HCT116 (cell line): ENCODE data around the gene CARMIL1. TPM values are rescaled to one million over a fixed set of nuclear protein-coding genes. Genes with fewer than 3 reads are reported as not detected.

ENCODE experiments used
- ATAC-seq: fragments of 200-7000 bp; cut with Tn5 transposase; 2 replicates; pipeline ENCODE4 v1.9.1; 2020; ENCODE audit warnings: mild to moderate bottlenecking, moderate library complexity
- BruUV-seq: library from RNA; stranded (reverse); fragments of 400-500 nt; replicated peaks from 2 replicates; lab custom pipeline; 2021; lab: Mats Ljungman, UMichigan
- CTCF ChIA-PET: fragments of 300-600 bp; sonication (Branson Sonifier 250); formaldehyde crosslinking; loops from one replicate; lab custom pipeline; 2021; ENCODE audit warnings: antibody characterized with exemption; lab: Charles Lee
- POLR2A ChIA-PET: fragments of 300-600, 350-600 bp; sonication (Branson Sonifier 250); formaldehyde crosslinking; loops from one replicate; lab custom pipeline; 2021; ENCODE audit warnings: antibody characterized with exemption; lab: Charles Lee
- RAD21 ChIA-PET, 2 experiments: fragments of 300-600 bp; sonication (Branson Sonifier 250); formaldehyde crosslinking; loops; one replicate each; lab custom pipeline; 2023; ENCODE audit warnings: low total read pairs in 2 of 2; ENCODE audit not compliant: uncharacterized antibody in 2 of 2, unreplicated experiment in 2 of 2, low non-redundant PET in 1 of 2; lab: Charles Lee
- DNase-seq: peaks from one replicate; pipeline ENCODE4 v3.0.0-alpha.2; 2010; ENCODE audit warnings: low read depth, low spot score
- H2AFZ ChIP-seq: fragments of 200-600 bp; shearing (Covaris generic), sonication (generic); 2 replicates; pipeline ENCODE4 v1.6.1; 2017; ENCODE audit warnings: low read depth, mixed run types, mixed read lengths, antibody characterized with exemption, low read length; ENCODE audit not compliant: poor library complexity, severe bottlenecking
- H3K27ac ChIP-seq: 2 replicates; pipeline ENCODE4 v1.5.1; 2012; ENCODE audit warnings: low read depth, low read length
- H3K27me3 ChIP-seq: fragments of 200-600 bp; sonication (generic); 2 replicates; pipeline ENCODE4 v1.6.1; 2016; ENCODE audit warnings: mixed run types, low read length, mixed read lengths; ENCODE audit not compliant: insufficient read depth
- H3K36me3 ChIP-seq, 2 experiments: fragments of 200-500 bp in 1 of 2; fragments of 200-600 bp in 1 of 2; sonication (Bioruptor generic) in 1 of 2; sonication (generic) in 1 of 2; 2 replicates each; pipeline versions ENCODE4 v1.5.1 to v1.6.1; 2014 to 2016; ENCODE audit warnings: low read length in 2 of 2, inconsistent platforms in 1 of 2, mixed read lengths in 1 of 2, mixed run types in 1 of 2; ENCODE audit not compliant: insufficient read depth in 2 of 2, control insufficient read depth in 1 of 2
- H3K4me1 ChIP-seq, 2 experiments: fragments of 200-600 bp in 1 of 2; sonication (generic) in 1 of 2; 2 replicates each; pipeline versions ENCODE4 v1.5.1 to v1.6.1; 2012 to 2017; ENCODE audit warnings: low read length in 2 of 2, inconsistent platforms in 1 of 2, mild to moderate bottlenecking in 1 of 2, mixed read lengths in 1 of 2, mixed run types in 1 of 2, moderate library complexity in 1 of 2; ENCODE audit not compliant: insufficient read depth in 2 of 2, control insufficient read depth in 1 of 2
- H3K4me2 ChIP-seq: fragments of 200-600 bp; sonication (generic); 2 replicates; pipeline ENCODE4 v1.6.1; 2017; ENCODE audit warnings: mixed run types, low read length, mixed read lengths
- H3K4me3 ChIP-seq, 2 experiments: fragments of 200-600 bp in 1 of 2; sonication (generic) in 1 of 2; replicated peaks in 1 of 2; 2 replicates each; pipeline ENCODE4 v1.5.1; 2011 to 2016; ENCODE audit warnings: low read length in 2 of 2, control low read depth in 1 of 2, low read depth in 1 of 2, mild to moderate bottlenecking in 1 of 2, mixed read lengths in 1 of 2, mixed run types in 1 of 2
- H3K79me2 ChIP-seq: fragments of 200-600 bp; sonication (generic); 2 replicates; pipeline ENCODE4 v1.6.1; 2017; ENCODE audit warnings: mild to moderate bottlenecking, mixed run types, low read length, moderate library complexity, mixed read lengths; ENCODE audit not compliant: insufficient read depth
- H3K9ac ChIP-seq: fragments of 200-600 bp; sonication (generic); 2 replicates; pipeline ENCODE4 v1.6.1; 2016; ENCODE audit warnings: low read length, mixed read lengths
- H3K9me2 ChIP-seq: fragments of 200-600 bp; sonication (generic), shearing (Covaris generic); 2 replicates; pipeline ENCODE4 v1.6.1; 2017; ENCODE audit warnings: mixed run types, mild to moderate bottlenecking, moderate library complexity; ENCODE audit not compliant: insufficient read depth
- H3K9me3 ChIP-seq, 2 experiments: fragments of 200-500 bp in 1 of 2; fragments of 200-600 bp in 1 of 2; sonication (Bioruptor generic) in 1 of 2; sonication (generic) in 1 of 2; 2 replicates each; pipeline ENCODE4 v1.6.1; 2014 to 2017; ENCODE audit warnings: low read length in 2 of 2, mixed read lengths in 2 of 2, inconsistent platforms in 1 of 2, low read depth in 1 of 2, mild to moderate bottlenecking in 1 of 2, mixed run types in 1 of 2, moderate library complexity in 1 of 2; ENCODE audit not compliant: control insufficient read depth in 1 of 2, insufficient read depth in 1 of 2
- H4K20me1 ChIP-seq: fragments of 200-600 bp; sonication (generic), shearing (Covaris generic); 2 replicates; pipeline ENCODE4 v1.6.1; 2017; ENCODE audit warnings: mixed run types, mild to moderate bottlenecking, moderate library complexity; ENCODE audit not compliant: insufficient read depth
- CEBPB ChIP-seq: IDR thresholded peaks from 2 replicates; pipeline ENCODE4 v1.6.1; 2012; ENCODE audit warnings: low read depth
- ELF1 ChIP-seq: IDR thresholded peaks from 2 replicates; pipeline ENCODE4 v1.6.1; 2012; ENCODE audit warnings: low read depth, borderline replicate concordance
- EZH2 ChIP-seq: fragments of 200-600 bp; sonication (generic); IDR thresholded peaks from 2 replicates; pipeline ENCODE4 v1.6.1; 2017; ENCODE audit warnings: antibody characterized with exemption, mixed run types
- FOSL1 ChIP-seq: IDR thresholded peaks from 2 replicates; pipeline ENCODE4 v1.6.1; 2012; ENCODE audit warnings: low read depth
- JUND ChIP-seq: IDR thresholded peaks from 2 replicates; pipeline ENCODE4 v1.6.1; 2012
- POLR2A ChIP-seq: IDR thresholded peaks from 2 replicates; pipeline ENCODE4 v1.7.0; 2011; ENCODE audit warnings: borderline replicate concordance; ENCODE audit not compliant: insufficient read depth, insufficient read length; ENCODE audit errors: extremely low read depth
- POLR2AphosphoS5 ChIP-seq: IDR thresholded peaks from 2 replicates; pipeline ENCODE4 v1.6.1; 2011; ENCODE audit warnings: mild to moderate bottlenecking, low read depth, low read length, moderate library complexity
- RAD21 ChIP-seq: IDR thresholded peaks from 2 replicates; pipeline ENCODE4 v1.6.1; 2012; ENCODE audit warnings: low read depth, mild to moderate bottlenecking
- SP1 ChIP-seq: IDR thresholded peaks from 2 replicates; pipeline ENCODE4 v1.6.1; 2012; ENCODE audit warnings: low read depth
- SRF ChIP-seq: IDR thresholded peaks from 2 replicates; pipeline ENCODE4 v1.6.1; 2012; ENCODE audit warnings: low read depth
- YY1 ChIP-seq: IDR thresholded peaks from 2 replicates; pipeline ENCODE4 v1.6.1; 2011; ENCODE audit warnings: low read length, low read depth, moderate library complexity, mild to moderate bottlenecking; ENCODE audit not compliant: insufficient replicate concordance; ENCODE audit errors: extremely low read depth
- ZFX ChIP-seq: fragments of 450-650 bp; IDR thresholded peaks from 2 replicates; pipeline ENCODE4 v1.6.1; 2017
- ZNF274 ChIP-seq: fragments of 200-500 bp; sonication (Bioruptor generic); IDR thresholded peaks from 2 replicates; pipeline ENCODE4 v1.6.1; 2014; ENCODE audit warnings: mild to moderate bottlenecking, low read depth, low read length, inconsistent platforms
- intact Hi-C: fragments of 100-400 bp; cut with micrococcal nuclease; formaldehyde crosslinking; loops from 2 replicates; pipeline ENCODE4 v1.10.0; 2022
- total RNA-seq: library from RNA; stranded (reverse); gene quantifications from one replicate; pipeline ENCODE4 v1.2.1, GENCODE V29; 2021; ENCODE audit not compliant: unreplicated experiment
- TF ChIP-seq, protein P1 (sequence below), 3 experiments: fragments of 200-600 bp in 1 of 3; sonication (generic) in 1 of 3; IDR thresholded peaks in 2 of 3; conservative IDR thresholded peaks in 1 of 3; 2 replicates each; pipeline ENCODE4 v1.5.1; 2012 to 2017; ENCODE audit warnings: low read depth in 2 of 3, low read length in 2 of 3, antibody characterized with exemption in 1 of 3, borderline replicate concordance in 1 of 3, control low read depth in 1 of 3, mild to moderate bottlenecking in 1 of 3, mixed read lengths in 1 of 3, mixed run types in 1 of 3, moderate library complexity in 1 of 3; ENCODE audit not compliant: insufficient read depth in 1 of 3
- TF ChIP-seq, protein P2 (sequence below): IDR thresholded peaks from 2 replicates; pipeline ENCODE4 v1.6.1; 2011; ENCODE audit warnings: mild to moderate bottlenecking, low read length, moderate library complexity; ENCODE audit not compliant: insufficient replicate concordance; ENCODE audit errors: extremely low read depth
- TF ChIP-seq, protein P3 (sequence below): IDR thresholded peaks from 2 replicates; pipeline ENCODE4 v1.6.1; 2012

The CARMIL1 gene
- total RNA-seq, 1 experiment from 2014 or later, result 21.7 TPM

DNA sequence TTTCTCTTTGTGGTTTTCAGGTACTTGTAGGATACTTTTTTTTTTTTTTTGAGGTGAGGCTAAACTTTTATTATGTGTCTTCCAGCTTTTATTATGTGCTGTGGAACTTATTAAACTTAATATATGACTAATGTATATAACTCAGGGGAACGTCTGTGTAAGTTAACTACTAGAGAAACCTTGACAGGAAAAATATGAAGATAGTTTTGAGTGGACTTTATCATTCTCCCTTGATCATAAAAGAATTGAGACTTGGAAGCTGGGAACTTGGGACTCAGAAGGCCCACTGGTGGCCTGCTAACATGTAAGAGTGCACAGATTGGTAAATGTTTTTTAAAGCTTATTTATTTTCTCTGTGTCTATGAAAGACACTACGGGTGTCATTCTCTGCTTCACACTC lies 73.1 kb downstream of the CARMIL1 start:
- Histone ChIP-seq H3K27ac (no peak overlapping the region), H4K20me1 (no peaks in the 10 kb centered on the region), H3K9me2 (no peaks in the 10 kb centered on the region), H2AFZ (no peak overlapping the region), H3K4me1 (no peaks in the 10 kb centered on the region; a peak in 1 of 4 replicates), H3K36me3 (no peaks in the 10 kb centered on the region), H3K9ac (no peak overlapping the region), H3K4me2 (no peak overlapping the region), H3K9me3 (no peaks in the 10 kb centered on the region), H3K4me3 (no peak overlapping the region), H3K27me3 (no peaks in the 10 kb centered on the region), H3K79me2 (peaks cover 8% of the 10 kb centered on the region; the same call in 1 of the 2 replicates)
- ChIA-PET POLR2A (no interaction called here), RAD21 (no interaction called here), CTCF (no interaction called here)
- DNase-seq (no peak), ATAC-seq (no peak)
- intact Hi-C loops, result no loop called here
- BruUV-seq, result no TSS peak
- TF ChIP-seq SP1, result no peak
- no peak for TF ChIP-seq SRF
- TF ChIP-seq, protein P1, sequence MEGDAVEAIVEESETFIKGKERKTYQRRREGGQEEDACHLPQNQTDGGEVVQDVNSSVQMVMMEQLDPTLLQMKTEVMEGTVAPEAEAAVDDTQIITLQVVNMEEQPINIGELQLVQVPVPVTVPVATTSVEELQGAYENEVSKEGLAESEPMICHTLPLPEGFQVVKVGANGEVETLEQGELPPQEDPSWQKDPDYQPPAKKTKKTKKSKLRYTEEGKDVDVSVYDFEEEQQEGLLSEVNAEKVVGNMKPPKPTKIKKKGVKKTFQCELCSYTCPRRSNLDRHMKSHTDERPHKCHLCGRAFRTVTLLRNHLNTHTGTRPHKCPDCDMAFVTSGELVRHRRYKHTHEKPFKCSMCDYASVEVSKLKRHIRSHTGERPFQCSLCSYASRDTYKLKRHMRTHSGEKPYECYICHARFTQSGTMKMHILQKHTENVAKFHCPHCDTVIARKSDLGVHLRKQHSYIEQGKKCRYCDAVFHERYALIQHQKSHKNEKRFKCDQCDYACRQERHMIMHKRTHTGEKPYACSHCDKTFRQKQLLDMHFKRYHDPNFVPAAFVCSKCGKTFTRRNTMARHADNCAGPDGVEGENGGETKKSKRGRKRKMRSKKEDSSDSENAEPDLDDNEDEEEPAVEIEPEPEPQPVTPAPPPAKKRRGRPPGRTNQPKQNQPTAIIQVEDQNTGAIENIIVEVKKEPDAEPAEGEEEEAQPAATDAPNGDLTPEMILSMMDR (IDR thresholded peaks at IDR 0.05 in 2 of 3, conservative IDR thresholded peaks at IDR 0.05 in 1 of 3; ENCODE audit: borderline replicate concordance in 1 of 3, insufficient read depth in 1 of 3, low read depth in 2 of 3, low read length in 2 of 3), result no peak
- TF ChIP-seq POLR2A, result no peak
- TF ChIP-seq CEBPB, result no peak

DNA sequence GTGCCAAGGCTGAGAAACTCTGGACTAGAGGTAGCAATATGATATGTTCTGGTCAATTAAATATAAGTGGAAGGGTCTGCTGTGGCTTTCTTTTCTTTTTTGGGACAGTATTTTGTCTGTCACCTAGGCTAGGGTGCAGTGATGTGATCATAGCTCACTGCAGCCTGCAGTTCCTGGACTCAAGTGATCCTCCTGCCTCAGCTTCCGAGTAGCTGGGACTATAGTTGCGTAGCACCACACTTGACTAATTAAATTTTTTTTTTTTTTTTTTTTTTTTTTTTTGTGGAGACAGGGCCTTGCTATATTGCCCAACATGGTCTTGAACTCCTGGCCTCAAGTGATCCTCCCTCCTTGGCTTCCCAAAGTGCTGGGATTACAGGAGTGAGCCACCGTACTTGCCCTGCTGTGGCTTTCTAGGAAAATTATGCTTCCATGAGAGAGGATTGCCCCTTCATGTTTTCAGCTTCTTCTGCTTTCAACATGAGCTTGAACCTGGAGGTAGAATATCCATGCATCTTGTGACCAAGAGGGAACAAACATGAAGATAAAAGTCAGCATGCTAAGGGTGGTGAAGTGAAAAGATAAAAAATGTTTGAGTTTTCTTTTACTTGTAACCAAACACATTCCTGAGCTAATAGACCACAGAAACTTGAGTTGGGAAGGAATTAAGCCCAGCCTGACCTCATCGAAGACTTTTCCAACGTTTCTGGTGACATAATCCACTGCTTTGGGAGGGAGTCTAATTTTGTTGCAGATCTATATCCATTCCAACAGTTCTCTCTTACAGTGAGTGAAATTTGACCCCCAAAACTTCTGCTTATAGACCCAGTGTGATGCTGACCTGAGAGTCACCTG lies 75.1 kb downstream of the CARMIL1 start:
- H3K4me2 ChIP-seq, result no peak overlapping the region
- peaks cover 16% of the 10 kb centered on the region for H3K79me2 ChIP-seq
- no peak overlapping the region for H3K4me3 ChIP-seq
- no peaks in the 10 kb centered on the region for H3K27me3 ChIP-seq
- ATAC-seq, result no peak
- no peak for DNase-seq
- ChIA-PET RAD21 (no interaction called here), CTCF (no interaction called here), POLR2A (no interaction called here)
- H4K20me1 ChIP-seq, result no peaks in the 10 kb centered on the region
- no peak overlapping the region for H2AFZ ChIP-seq
- H3K4me1 ChIP-seq, result peaks cover 5% of the 10 kb centered on the region in 2 experiments; a peak in 3 of 4 replicates
- intact Hi-C loops, result no loop called here
- no peak overlapping the region for H3K9ac ChIP-seq
- BruUV-seq, result no TSS peak
- no peaks in the 10 kb centered on the region for H3K9me2 ChIP-seq
- no peaks in the 10 kb centered on the region for H3K9me3 ChIP-seq
- H3K36me3 ChIP-seq, result no peaks in the 10 kb centered on the region
- H3K27ac ChIP-seq, result no peak overlapping the region
- TF ChIP-seq CEBPB, result no peak
- TF ChIP-seq, protein P2, sequence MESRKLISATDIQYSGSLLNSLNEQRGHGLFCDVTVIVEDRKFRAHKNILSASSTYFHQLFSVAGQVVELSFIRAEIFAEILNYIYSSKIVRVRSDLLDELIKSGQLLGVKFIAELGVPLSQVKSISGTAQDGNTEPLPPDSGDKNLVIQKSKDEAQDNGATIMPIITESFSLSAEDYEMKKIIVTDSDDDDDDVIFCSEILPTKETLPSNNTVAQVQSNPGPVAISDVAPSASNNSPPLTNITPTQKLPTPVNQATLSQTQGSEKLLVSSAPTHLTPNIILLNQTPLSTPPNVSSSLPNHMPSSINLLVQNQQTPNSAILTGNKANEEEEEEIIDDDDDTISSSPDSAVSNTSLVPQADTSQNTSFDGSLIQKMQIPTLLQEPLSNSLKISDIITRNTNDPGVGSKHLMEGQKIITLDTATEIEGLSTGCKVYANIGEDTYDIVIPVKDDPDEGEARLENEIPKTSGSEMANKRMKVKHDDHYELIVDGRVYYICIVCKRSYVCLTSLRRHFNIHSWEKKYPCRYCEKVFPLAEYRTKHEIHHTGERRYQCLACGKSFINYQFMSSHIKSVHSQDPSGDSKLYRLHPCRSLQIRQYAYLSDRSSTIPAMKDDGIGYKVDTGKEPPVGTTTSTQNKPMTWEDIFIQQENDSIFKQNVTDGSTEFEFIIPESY, result no peak
- no peak for TF ChIP-seq ZNF274
- TF ChIP-seq, protein P3, sequence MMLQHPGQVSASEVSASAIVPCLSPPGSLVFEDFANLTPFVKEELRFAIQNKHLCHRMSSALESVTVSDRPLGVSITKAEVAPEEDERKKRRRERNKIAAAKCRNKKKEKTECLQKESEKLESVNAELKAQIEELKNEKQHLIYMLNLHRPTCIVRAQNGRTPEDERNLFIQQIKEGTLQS, result no peak
- no peak for TF ChIP-seq SP1
- TF ChIP-seq JUND, result no peak
- TF ChIP-seq ELF1, result no peak
- no peak for TF ChIP-seq YY1
- no peak for TF ChIP-seq EZH2
- no peak for TF ChIP-seq POLR2A
- no peak for TF ChIP-seq FOSL1
- TF ChIP-seq ZFX, result no peak
- no peak for TF ChIP-seq POLR2AphosphoS5
- no peak for TF ChIP-seq RAD21
